KMS-11 (cell line): ENCODE measurements around the gene XKR7.
A peak's percentile ranks its signal among the peaks of the same experiment; 100 is the strongest.

ENCODE experiments used
- H2AFZ ChIP-seq: fragments of 200-600 bp; sonication (generic); 2 replicates; pipeline ENCODE4 v1.6.1; 2016; ENCODE audit warnings: antibody characterized with exemption, mixed run types, low read depth
- H3K27ac ChIP-seq: fragments of 200-600 bp; sonication (generic); 2 replicates; pipeline ENCODE4 v1.6.1; 2016; ENCODE audit warnings: mild to moderate bottlenecking, mixed run types
- H3K27me3 ChIP-seq: fragments of 200-600 bp; sonication (generic); 2 replicates; pipeline ENCODE4 v1.6.1; 2017; ENCODE audit warnings: mild to moderate bottlenecking, low read depth, mixed run types, moderate library complexity; ENCODE audit not compliant: insufficient read depth
- H3K36me3 ChIP-seq: fragments of 200-600 bp; sonication (generic); 2 replicates; pipeline ENCODE4 v1.6.1; 2017; ENCODE audit warnings: mild to moderate bottlenecking, mixed run types; ENCODE audit not compliant: insufficient read depth
- H3K4me1 ChIP-seq: fragments of 200-600 bp; sonication (generic); 2 replicates; pipeline ENCODE4 v1.6.1; 2016; ENCODE audit warnings: mild to moderate bottlenecking, low read depth, mixed run types; ENCODE audit not compliant: poor library complexity, severe bottlenecking
- H3K4me2 ChIP-seq: fragments of 200-600 bp; sonication (generic); 2 replicates; pipeline ENCODE4 v1.7.0; 2016; ENCODE audit warnings: mild to moderate bottlenecking, mixed run types
- H3K4me3 ChIP-seq: fragments of 200-600 bp; sonication (generic); IDR thresholded peaks from 2 replicates; pipeline ENCODE4 v1.6.1; 2017; ENCODE audit warnings: low read depth, low read length, mixed read lengths; ENCODE audit not compliant: insufficient read depth
- H3K79me2 ChIP-seq: fragments of 200-600 bp; sonication (generic); 2 replicates; pipeline ENCODE4 v1.6.1; 2016; ENCODE audit warnings: low read depth, mixed run types; ENCODE audit not compliant: insufficient read depth
- H3K9ac ChIP-seq: fragments of 200-600 bp; sonication (generic); 2 replicates; pipeline ENCODE4 v1.6.1; 2016; ENCODE audit warnings: mild to moderate bottlenecking, mixed run types
- H4K20me1 ChIP-seq: fragments of 200-600 bp; sonication (generic); 2 replicates; pipeline ENCODE4 v1.6.1; 2016; ENCODE audit warnings: mild to moderate bottlenecking, mixed run types; ENCODE audit not compliant: insufficient read depth
- CTCF ChIP-seq: fragments of 200-600 bp; sonication (generic); conservative IDR thresholded peaks from 2 replicates; pipeline ENCODE4 v1.6.1; 2017; ENCODE audit warnings: low read depth, mild to moderate bottlenecking, antibody characterized with exemption, low read length, moderate library complexity, mixed read lengths

The XKR7 gene

GRCh38 chr20:32012159-32012688 is 44.3 kb downstream of the XKR7 start:
- Histone ChIP-seq H3K79me2 (no peaks in the 10 kb centered on the region), H4K20me1 (no peaks in the 10 kb centered on the region), H3K4me1 (no peaks in the 10 kb centered on the region), H3K27me3 (peaks cover 52% of the 10 kb centered on the region), H2AFZ (no peak overlapping the region), H3K4me3 (no peak overlapping the region), H3K27ac (no peak overlapping the region), H3K4me2 (no peak overlapping the region), H3K9ac (no peak overlapping the region), H3K36me3 (no peaks in the 10 kb centered on the region)
- TF ChIP-seq CTCF, result no peak

- H3K79me2 ChIP-seq, result no peaks in the 10 kb centered on the region
- H3K4me1 ChIP-seq, result no peaks in the 10 kb centered on the region
- no peak overlapping the region for H3K4me3 ChIP-seq
- H3K27me3 ChIP-seq, result peaks cover 41% of the 10 kb centered on the region
- no peaks in the 10 kb centered on the region for H3K36me3 ChIP-seq
- no peak overlapping the region for H3K27ac ChIP-seq
- H3K4me2 ChIP-seq, result no peak overlapping the region
- TF ChIP-seq CTCF, result no peak
- no peak overlapping the region for H3K9ac ChIP-seq
- H4K20me1 ChIP-seq, result no peaks in the 10 kb centered on the region
- no peak overlapping the region for H2AFZ ChIP-seq
These were observed 45.4 kb downstream of the XKR7 start for GRCh38 chr20:32013326-32013725.

GRCh38 chr20:32017711-32018251 is 49.8 kb downstream of the XKR7 start:
- peaks cover 48% of the 10 kb centered on the region for H3K27me3 ChIP-seq
- H4K20me1 ChIP-seq, result no peaks in the 10 kb centered on the region
- peaks cover 7% of the 10 kb centered on the region for H3K4me1 ChIP-seq
- H3K9ac ChIP-seq, result no peak overlapping the region
- TF ChIP-seq CTCF, result peak; percentile 58
- no peak overlapping the region for H3K27ac ChIP-seq
- H3K4me2 ChIP-seq, result peak overlapping the region; percentile 26; the same call in 1 of the 2 replicates
- H2AFZ ChIP-seq, result no peak overlapping the region
- H3K79me2 ChIP-seq, result no peaks in the 10 kb centered on the region
- H3K4me3 ChIP-seq, result no peak overlapping the region
- H3K36me3 ChIP-seq, result no peaks in the 10 kb centered on the region

GRCh38 chr20:32018269-32019155 is 50.6 kb downstream of the XKR7 start:
- H3K27me3 ChIP-seq, result peaks cover 49% of the 10 kb centered on the region
- H2AFZ ChIP-seq, result peak overlapping the region; percentile 80
- H3K4me2 ChIP-seq, result peak overlapping the region; percentile 77
- TF ChIP-seq CTCF, result 0 out of 2 replicates have a peak, but pooled peaks have one; percentile 0
- H3K9ac ChIP-seq, result no peak overlapping the region; the same call in 1 of the 2 replicates
- no peaks in the 10 kb centered on the region for H3K36me3 ChIP-seq
- H3K27ac ChIP-seq, result no peak overlapping the region
- H3K4me3 ChIP-seq, result no peak overlapping the region
- H3K79me2 ChIP-seq, result no peaks in the 10 kb centered on the region
- H3K4me1 ChIP-seq, result peaks cover 7% of the 10 kb centered on the region
- H4K20me1 ChIP-seq, result no peaks in the 10 kb centered on the region
